ENCODE data around the gene PDK1.
"Not testable (repeated sequence)": the region's sequence is repeated elsewhere in the genome, so short reads cannot be mapped to it uniquely, and the experiment has no call there.

The PDK1 gene

DNA sequence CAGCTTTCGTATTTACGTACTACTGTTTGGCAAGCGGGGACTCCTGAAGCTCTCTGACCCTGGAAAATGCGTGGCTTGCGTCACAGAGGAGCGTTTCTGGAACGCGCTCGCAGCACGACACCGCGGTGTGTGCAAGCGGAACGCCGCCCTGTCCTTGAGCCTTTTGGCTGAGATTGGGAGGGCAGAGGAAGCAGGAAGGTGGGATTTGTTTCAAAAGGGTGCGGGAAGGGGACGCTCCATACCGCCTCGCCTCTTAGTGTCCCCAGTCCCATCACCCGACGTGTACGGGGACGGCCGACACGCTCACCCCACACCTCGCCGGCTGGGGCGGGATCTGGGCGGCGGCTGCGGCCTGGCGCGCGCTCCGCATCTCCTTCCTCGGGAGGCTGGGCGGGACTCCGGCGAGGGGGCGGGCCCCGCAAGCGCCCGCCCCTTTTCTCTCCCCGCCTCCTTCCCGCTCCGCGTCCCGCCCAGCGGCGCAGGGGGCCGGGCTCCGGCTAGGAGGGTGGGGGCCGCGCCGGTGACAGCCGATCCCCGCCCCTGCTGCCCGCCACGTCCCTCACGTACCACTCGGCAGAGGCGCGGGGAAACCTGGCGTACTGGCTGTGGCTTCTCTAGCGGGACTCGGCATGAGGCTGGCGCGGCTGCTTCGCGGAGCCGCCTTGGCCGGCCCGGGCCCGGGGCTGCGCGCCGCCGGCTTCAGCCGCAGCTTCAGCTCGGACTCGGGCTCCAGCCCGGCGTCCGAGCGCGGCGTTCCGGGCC is at the start of gene PDK1:
PDK1 (plus strand) TSS at position 569 of the 762 bp plus-strand sequence; CDS start at position 630, 61 bp downstream.
- DNase-seq, result peak; percentile 86

GRCh38 chr2:172507199-172507598 is 48.7 kb upstream of the PDK1 start:
- DNase-seq, result no peak

GRCh38 chr2:172510088-172510487 is 45.8 kb upstream of the PDK1 start:
- DNase-seq, result no peak

DNA sequence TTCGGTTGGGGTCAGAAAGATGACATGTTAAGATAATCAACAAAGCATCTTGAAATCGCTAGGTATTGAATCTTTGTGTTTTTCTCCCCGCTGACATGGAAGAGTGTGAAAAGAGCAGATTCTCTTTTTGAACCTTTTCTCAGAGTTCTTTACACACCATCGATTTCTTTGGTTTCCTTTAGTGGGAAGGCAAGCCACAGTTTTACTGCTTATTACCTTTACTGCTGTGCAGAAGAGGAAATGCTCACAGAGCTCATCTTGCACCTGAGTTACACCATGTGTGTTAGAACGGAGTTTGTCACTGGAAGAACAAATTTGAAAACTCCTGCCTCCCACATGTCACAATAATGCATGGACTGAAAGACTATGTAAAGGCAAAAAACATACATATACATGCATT is 45.3 kb upstream of the PDK1 start:
- no peak for DNase-seq

DNA sequence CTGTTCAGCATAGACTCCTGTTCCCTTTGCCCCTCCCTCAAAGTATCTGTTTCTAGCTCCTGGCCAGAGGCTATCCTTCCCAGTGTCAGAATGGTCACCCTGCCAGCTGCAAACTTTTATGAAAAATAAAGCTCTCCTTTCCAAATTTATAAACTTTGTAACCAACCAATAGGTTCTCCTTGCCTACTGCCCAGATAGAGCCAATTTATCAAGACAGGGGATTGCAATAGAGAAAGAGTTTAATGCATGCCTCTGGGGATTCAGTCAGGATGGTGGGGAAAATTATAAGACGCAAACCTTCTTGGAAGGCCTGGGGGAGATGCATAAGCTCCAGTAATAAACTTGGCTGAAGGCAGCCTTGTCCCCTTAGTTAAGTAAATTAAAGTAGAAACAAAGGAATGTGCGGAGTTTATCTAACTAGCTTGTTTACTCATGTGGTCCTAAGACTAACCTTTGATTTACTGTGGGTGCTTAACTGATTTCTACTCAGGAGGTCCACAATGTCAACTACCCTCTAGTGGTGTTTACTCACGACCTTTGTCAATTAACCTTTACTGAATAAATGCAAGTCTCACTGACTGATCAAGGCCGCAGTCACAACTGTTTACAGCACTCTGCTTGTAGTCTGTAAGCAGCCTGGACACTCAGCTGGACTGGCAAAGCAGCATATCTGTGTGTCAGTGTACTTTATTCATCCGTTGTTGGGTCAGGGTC is 42.9 kb upstream of the PDK1 start:
- DNase-seq, result no peak

DNA sequence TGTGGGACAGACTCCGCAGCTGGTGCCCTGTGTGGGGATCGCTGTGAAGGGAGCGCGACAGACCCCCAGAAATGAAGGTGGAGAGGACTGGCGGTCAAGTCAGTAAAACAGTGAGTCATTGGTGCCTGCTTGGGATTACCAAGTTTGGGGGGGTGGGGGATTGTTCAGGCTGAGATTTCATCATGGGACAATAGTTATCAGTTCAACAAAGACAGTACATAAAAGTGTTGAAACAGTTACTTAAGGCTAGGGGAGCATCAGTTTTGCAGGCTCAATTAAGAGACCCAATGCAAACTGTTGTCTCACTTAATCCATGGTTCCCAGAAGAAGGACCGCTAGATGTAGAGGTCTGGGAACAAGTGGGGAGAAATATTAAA is 42.4 kb upstream of the PDK1 start:
- DNase-seq, result no peak

DNA sequence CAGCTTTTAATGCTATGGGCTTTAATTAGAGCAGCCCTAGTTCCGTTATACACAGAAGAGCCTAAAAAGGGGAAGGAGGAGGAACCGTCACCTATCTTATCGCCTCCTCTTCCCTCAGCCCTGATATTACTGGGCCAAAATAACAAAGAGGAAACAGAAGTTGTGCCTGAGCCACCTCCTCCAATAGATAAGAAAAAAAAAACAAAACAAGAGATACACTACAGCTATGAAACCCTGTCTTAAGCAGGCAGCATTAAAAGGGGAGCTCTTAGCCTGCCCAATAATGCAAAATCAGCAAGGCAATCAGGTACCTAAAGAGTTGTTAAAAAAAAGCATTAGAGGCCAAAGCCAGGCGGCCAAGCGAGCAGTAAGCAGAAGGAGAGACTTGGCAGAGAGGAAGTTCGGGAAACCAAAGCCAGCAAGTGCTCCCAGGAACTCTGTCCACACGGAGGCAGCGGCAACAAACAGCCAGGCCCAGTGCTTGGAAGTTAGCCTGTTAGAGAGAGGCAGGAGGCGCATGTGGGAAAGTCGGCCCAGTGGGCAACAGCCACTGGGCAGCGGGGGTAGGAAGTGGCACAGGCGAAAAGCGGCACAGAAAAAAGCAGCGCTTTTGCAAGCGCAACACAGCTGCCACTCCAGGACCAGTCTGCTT is 41.8 kb upstream of the PDK1 start:
- peak; percentile 88 for DNase-seq

DNA sequence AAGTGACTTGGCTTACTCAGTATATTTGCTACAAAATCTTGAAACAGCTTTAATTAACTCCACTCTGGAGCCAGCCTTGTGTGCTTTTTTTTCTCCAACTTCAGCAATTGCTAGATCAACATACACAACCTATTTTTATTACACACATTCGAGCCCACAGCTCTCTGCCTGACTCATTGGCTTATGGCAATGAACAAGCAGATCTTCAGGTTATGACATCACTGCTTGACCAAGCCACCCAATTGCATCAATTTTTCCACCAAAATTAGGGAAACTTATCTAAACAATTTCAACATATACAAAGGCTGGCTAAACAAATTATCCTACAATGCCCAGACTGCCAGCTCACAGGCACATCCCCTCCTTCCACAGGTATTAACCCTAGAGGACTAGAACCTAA is 39.6 kb upstream of the PDK1 start:
- peak; percentile 14 for DNase-seq

DNA sequence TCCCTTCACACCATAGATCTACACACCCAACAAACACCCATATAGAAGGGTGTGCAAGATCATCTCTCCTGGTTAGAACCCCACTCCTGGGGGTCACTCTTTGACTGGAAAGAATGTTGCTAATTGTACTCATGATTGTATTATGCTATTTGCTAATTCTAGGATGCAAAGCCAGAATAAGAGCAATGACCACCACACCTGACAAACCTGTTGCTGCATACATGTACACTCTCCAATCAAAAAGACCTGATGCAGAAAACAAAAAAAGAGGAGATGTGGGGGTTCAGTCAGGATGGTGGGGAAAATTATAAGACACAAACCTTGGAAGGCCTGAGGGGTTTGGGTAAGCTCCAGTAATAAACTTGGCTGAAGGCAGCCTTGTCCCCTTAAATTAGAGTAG is 36.9 kb upstream of the PDK1 start:
- DNase-seq, result no peak

GRCh38 chr2:172525601-172526000 is 30.3 kb upstream of the PDK1 start:
- no peak for DNase-seq

GRCh38 chr2:172531309-172531708 is 24.6 kb upstream of the PDK1 start:
- no peak for DNase-seq

- DNase-seq, result not testable (repeated sequence)
These were observed 23.4 kb upstream of the PDK1 start for GRCh38 chr2:172532461-172532860.

GRCh38 chr2:172533687-172534086 is 22.2 kb upstream of the PDK1 start:
- no peak for DNase-seq

DNA sequence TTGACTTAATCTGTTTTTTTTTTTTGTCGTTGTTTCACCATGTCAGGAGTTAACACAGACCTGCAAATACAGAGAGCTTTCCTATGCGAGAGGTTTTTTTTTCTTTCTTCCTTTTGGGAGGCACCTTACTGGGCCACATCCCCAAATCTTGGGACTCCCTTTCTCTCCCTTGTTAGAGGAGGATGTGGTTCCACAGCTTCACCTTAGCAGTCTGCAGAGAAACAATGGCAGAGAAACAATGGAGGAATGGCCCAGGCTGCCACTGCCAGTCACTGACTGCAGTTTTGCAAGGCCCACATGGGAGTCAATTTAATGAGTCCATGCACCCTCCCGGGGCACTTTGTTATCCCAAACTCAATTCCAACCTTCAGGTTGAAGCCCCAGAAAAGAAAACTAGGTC is 20.8 kb upstream of the PDK1 start:
- no peak for DNase-seq

- not testable (repeated sequence) for DNase-seq
These were observed 18.0 kb upstream of the PDK1 start for GRCh38 chr2:172537851-172538250.

DNA sequence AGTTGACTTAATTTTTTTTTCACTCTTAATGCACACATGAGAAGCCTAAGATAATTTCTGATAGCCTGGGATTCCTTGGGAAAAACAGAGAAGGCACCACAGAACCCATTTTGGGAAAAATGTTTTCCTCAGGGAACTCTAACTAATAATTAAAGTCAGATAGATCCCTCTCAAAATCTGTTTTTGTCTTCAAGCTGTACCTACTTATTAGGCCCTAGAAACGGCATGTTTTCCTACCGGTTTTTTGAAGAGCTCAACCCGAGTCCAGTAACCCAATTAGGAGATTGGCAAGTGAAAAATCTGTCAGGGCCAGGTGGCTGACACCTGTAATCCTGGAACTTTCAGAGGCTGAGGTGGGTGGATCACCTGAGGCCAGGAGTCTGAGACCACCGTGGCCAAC is 16.1 kb upstream of the PDK1 start:
- no peak for DNase-seq

DNA sequence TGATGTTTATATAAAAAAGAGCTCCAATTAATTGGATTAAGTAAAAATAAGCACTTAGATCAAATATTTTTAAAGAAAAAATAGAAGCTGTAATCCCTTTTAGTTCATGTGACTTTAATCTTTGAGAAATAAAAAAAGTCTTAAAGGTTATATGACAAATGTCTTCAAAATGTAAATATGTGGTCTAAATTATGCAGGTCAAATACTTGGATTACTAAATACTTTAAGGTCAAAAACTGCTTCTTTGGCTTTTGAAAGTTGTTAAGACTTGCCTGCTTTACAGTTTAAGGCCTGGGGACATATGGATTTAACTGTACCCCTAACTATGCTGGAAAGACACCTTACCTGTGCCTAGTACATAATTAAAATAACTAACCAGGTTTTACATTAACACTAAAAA is 15.5 kb upstream of the PDK1 start:
- DNase-seq, result no peak

GRCh38 chr2:172545408-172546075 is 10.3 kb upstream of the PDK1 start:
- DNase-seq, result no peak

- DNase-seq, result no peak
These were observed 6.8 kb upstream of the PDK1 start for GRCh38 chr2:172549131-172549530.

GRCh38 chr2:172549802-172550201 is 6.1 kb upstream of the PDK1 start:
- not testable (repeated sequence) for DNase-seq

- DNase-seq, result no peak
These were observed 5.5 kb upstream of the PDK1 start for GRCh38 chr2:172550419-172550818.

DNA sequence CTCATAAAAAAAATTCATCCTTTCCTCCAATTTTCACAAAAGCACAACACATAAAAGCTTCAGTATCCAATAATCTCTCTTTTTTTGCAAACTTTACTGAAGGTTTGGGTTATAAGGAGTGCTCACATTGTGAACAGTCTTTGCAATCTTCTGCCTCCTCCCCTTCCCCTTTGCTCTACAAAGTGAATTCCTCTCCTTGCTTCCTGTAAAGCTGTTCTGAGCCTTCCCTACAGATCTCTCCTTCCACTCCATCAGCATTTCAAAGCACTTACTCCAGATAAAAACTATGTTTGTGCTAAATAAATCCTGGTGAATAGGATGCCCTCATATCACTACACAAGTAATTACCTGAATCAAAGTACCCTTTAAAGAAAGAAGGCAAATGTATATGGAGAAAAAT is 4.6 kb upstream of the PDK1 start:
- DNase-seq, result no peak

DNA sequence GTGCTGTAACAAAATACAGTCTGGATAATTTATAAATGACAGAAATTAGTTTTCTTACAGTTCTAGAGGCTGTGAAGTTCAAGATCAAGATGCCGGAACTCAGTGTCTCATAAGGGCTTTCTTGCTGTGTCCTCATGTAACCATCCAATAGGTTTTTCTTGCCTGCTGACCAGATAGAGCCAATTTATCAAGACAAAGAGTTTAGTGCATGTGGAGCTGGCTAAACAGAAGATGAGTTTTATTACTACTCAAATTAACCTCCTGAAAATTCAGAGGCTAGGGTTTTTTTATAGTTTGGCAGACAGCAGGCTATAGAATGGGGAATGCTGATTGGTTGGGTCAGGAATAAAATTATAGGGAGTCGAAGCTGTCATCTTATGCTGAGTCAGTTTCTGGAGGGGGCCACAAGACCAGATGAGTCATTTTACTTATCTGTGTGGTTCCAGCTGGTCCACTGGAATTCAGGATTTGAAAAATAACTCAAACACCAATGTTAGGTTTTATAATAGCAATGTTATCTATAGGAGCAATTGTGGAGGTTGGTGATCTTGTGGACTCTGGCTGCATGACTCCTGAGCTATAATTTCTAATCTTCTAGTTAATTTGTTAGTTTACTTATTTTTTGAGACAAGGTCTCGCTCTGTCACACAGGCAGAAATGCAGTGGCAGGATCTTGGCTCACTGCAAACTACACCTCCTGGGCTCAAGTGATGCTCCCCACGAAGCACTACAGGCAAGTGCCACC is 3.2 kb upstream of the PDK1 start:
- DNase-seq, result peak; percentile 95

Measured in hematopoietic multipotent progenitor cell treated with erythropoietin and hydrocortisone succinate and interleukin-3 and kit ligand, for 8 days (in vitro differentiated cells).